GM13976 (cell line): ENCODE measurements around the gene ABTB2.

Experiments
- DNase-seq: peaks from one replicate; pipeline ENCODE4 v3.0.0; 2012; ENCODE audit warnings: low spot score
- CTCF ChIP-seq: IDR thresholded peaks from 2 replicates; pipeline ENCODE4 v1.5.1; 2012; ENCODE audit warnings: borderline replicate concordance, mild to moderate bottlenecking; ENCODE audit not compliant: insufficient read depth; ENCODE audit errors: extremely low read depth, missing control alignments, control extremely low read depth
- in situ Hi-C: fragments of 300-500 bp; cut with MboI; formaldehyde crosslinking; loops from one replicate; pipeline ENCODE4 v1.12.0; 2022; ENCODE audit warnings: low sequenced_read_pairs, mixed read lengths, inconsistent platforms; ENCODE audit not compliant: unreplicated experiment

The ABTB2 gene

GRCh38 chr11:34180040-34180813 is 177.6 kb downstream of the ABTB2 start:
- DNase-seq: peak; percentile 69
- in situ Hi-C loops: loop anchor here (10.0 kb wide), 1 partner anchor 175 kb away; the partner anchor contains the start of gene ABTB2
- TF ChIP-seq CTCF: no peak

GRCh38 chr11:34179026-34179675 is 178.7 kb downstream of the ABTB2 start:
- in situ Hi-C loops: no loop called here
- no peak for DNase-seq
- TF ChIP-seq CTCF: no peak

GRCh38 chr11:34178209-34178821 is 179.5 kb downstream of the ABTB2 start:
- TF ChIP-seq CTCF: no peak
- in situ Hi-C loops: no loop called here

GRCh38 chr11:34176751-34177209 is 181.0 kb downstream of the ABTB2 start:
- in situ Hi-C loops: no loop called here
- DNase-seq: no peak
- TF ChIP-seq CTCF: no peak

More at GRCh38 chr11:34178209-34178821, 179.5 kb downstream of the ABTB2 start:
- DNase-seq: no peak

GRCh38 chr11:34175284-34176019 is 182.4 kb downstream of the ABTB2 start:
- no peak for DNase-seq
- in situ Hi-C loops: no loop called here
- TF ChIP-seq CTCF: no peak

- peak; percentile 92 for DNase-seq
Observed at GRCh38 chr11:34174412-34175041, 183.3 kb downstream of the ABTB2 start.

More at GRCh38 chr11:34174412-34175041, 183.3 kb downstream of the ABTB2 start:
- peak; percentile 98 for TF ChIP-seq CTCF
- in situ Hi-C loops: loop anchor here (25.0 kb wide), 1 partner anchor 313 kb away; no protein-coding TSS in a partner anchor
